ENCODE data around the gene ADAD2.

DNA sequence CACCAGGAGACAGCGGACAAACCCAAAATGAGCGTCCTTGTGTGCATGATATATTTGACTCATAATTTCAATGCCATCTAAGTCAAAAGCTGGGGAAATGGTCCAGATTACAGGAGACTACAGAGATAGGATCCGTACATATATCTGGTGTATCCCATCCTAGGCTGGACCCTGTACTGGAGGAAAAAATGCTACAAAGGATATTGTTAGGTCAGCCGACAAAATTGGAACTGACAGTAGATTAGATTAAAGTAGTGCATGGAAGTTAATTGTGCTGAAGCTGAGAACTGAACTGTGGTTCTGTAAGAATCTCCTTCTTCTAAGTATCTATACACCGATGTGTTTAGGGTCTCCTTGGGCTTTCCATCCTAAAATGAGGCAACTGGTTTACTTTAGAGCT lies 24.6 kb downstream of the ADAD2 start:
- no peak for TF ChIP-seq EZH2 (IDR thresholded peaks at IDR 0.05; ENCODE audit: low read depth)
- TF ChIP-seq, protein P1, sequence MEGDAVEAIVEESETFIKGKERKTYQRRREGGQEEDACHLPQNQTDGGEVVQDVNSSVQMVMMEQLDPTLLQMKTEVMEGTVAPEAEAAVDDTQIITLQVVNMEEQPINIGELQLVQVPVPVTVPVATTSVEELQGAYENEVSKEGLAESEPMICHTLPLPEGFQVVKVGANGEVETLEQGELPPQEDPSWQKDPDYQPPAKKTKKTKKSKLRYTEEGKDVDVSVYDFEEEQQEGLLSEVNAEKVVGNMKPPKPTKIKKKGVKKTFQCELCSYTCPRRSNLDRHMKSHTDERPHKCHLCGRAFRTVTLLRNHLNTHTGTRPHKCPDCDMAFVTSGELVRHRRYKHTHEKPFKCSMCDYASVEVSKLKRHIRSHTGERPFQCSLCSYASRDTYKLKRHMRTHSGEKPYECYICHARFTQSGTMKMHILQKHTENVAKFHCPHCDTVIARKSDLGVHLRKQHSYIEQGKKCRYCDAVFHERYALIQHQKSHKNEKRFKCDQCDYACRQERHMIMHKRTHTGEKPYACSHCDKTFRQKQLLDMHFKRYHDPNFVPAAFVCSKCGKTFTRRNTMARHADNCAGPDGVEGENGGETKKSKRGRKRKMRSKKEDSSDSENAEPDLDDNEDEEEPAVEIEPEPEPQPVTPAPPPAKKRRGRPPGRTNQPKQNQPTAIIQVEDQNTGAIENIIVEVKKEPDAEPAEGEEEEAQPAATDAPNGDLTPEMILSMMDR (conservative IDR thresholded peaks at IDR 0.05): no peak
